Measurements from ENCODE around the gene ARHGAP6. TPM values are rescaled to one million over a fixed set of nuclear protein-coding genes. Genes with fewer than 3 reads are reported as not detected.

The ARHGAP6 gene
- total and polyA plus RNA-seq, 2 of the 13 experiments (the other 11 are each of a cell fraction or from before 2014, with no cell fraction given), result 0.11 TPM; not detected in 1

- TF ChIP-seq, protein P1, sequence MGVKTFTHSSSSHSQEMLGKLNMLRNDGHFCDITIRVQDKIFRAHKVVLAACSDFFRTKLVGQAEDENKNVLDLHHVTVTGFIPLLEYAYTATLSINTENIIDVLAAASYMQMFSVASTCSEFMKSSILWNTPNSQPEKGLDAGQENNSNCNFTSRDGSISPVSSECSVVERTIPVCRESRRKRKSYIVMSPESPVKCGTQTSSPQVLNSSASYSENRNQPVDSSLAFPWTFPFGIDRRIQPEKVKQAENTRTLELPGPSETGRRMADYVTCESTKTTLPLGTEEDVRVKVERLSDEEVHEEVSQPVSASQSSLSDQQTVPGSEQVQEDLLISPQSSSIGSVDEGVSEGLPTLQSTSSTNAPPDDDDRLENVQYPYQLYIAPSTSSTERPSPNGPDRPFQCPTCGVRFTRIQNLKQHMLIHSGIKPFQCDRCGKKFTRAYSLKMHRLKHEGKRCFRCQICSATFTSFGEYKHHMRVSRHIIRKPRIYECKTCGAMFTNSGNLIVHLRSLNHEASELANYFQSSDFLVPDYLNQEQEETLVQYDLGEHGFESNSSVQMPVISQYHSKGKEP (CRISPR knock-in tag; IDR thresholded peaks at IDR 0.05), result no peak
- no peak for TF ChIP-seq ZNF703 (CRISPR knock-in tag; IDR thresholded peaks at IDR 0.05; ENCODE audit: borderline replicate concordance)
- no peak for TF ChIP-seq ZSCAN29 (CRISPR knock-in tag; conservative IDR thresholded peaks at IDR 0.05)
- TF ChIP-seq, protein P2, sequence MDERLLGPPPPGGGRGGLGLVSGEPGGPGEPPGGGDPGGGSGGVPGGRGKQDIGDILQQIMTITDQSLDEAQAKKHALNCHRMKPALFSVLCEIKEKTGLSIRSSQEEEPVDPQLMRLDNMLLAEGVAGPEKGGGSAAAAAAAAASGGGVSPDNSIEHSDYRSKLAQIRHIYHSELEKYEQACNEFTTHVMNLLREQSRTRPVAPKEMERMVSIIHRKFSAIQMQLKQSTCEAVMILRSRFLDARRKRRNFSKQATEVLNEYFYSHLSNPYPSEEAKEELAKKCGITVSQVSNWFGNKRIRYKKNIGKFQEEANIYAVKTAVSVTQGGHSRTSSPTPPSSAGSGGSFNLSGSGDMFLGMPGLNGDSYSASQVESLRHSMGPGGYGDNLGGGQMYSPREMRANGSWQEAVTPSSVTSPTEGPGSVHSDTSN (CRISPR knock-in tag; IDR thresholded peaks at IDR 0.05), result no peak
- TF ChIP-seq, protein P3, sequence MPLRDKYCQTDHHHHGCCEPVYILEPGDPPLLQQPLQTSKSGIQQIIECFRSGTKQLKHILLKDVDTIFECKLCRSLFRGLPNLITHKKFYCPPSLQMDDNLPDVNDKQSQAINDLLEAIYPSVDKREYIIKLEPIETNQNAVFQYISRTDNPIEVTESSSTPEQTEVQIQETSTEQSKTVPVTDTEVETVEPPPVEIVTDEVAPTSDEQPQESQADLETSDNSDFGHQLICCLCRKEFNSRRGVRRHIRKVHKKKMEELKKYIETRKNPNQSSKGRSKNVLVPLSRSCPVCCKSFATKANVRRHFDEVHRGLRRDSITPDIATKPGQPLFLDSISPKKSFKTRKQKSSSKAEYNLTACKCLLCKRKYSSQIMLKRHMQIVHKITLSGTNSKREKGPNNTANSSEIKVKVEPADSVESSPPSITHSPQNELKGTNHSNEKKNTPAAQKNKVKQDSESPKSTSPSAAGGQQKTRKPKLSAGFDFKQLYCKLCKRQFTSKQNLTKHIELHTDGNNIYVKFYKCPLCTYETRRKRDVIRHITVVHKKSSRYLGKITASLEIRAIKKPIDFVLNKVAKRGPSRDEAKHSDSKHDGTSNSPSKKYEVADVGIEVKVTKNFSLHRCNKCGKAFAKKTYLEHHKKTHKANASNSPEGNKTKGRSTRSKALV (CRISPR knock-in tag; IDR thresholded peaks at IDR 0.05), result no peak
- TF ChIP-seq, protein P4, sequence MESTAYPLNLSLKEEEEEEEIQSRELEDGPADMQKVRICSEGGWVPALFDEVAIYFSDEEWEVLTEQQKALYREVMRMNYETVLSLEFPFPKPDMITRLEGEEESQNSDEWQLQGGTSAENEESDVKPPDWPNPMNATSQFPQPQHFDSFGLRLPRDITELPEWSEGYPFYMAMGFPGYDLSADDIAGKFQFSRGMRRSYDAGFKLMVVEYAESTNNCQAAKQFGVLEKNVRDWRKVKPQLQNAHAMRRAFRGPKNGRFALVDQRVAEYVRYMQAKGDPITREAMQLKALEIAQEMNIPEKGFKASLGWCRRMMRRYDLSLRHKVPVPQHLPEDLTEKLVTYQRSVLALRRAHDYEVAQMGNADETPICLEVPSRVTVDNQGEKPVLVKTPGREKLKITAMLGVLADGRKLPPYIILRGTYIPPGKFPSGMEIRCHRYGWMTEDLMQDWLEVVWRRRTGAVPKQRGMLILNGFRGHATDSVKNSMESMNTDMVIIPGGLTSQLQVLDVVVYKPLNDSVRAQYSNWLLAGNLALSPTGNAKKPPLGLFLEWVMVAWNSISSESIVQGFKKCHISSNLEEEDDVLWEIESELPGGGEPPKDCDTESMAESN (CRISPR knock-in tag; conservative IDR thresholded peaks at IDR 0.05), result no peak
- no peak for TF ChIP-seq CREB3 (CRISPR knock-in tag; IDR thresholded peaks at IDR 0.05)
Measured at GRCh38 chrX:11609109-11609508, 56.6 kb downstream of the ARHGAP6 start (continued).

All from HepG2 (cell line).